A549 (cell line): ENCODE results near the gene CA11.

ENCODE experiments used
- POLR2AphosphoS2 ChIP-seq: conservative IDR thresholded peaks from 2 replicates; pipeline ENCODE4 v1.6.1; 2012; ENCODE audit warnings: low read length, improper control_type of control experiment, inconsistent platforms
- TF ChIP-seq, protein P1 (sequence below): fragments of >200 bp; sonication (Bioruptor Twin); formaldehyde crosslinking; IDR thresholded peaks from 3 replicates; pipeline ENCODE4 v1.5.1; 2016

DNA sequence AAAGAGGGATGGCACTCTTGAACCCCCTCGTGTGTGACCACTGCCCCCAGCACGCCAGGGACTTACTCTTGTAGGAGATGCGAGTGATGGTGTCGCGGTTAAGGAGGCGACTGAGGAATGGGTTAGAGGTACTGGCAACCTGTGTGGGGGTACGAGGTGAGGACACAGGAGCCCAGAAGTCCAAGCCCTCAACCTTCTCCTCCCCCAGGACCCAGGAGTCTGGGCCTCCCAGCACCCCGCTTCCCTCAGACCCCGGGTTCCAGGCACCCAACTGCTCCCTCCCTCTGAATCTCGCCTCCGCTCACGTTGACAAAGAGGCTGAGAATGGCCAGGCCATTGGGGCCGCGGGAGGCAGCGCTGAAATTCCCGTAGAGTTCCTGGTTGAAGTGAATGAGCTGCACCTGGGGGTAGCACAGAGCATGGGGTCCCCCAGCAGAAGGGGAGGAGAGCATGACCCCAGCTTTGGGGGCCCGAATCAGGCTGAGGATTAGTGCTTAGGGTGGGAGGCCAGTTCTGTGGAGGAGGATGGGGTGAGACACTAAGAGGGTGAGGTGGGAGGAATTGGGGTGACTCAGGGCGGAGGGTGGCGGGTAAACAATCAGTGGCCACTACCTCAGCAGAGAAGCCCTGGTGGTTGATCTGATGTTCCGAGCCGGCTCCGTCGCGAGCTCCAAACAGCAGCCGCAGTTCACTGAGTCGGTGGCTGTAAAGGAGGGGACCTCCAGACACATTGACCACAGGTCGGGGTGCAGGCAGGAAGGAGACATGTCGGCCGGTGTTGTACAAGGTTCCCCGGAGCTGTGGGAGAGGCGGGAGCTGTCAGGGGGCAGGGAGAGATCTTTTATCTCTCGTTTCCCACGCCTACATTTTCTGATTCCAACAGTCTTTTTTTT lies 6.3 kb downstream of the CA11 start:
- TF ChIP-seq, protein P1, sequence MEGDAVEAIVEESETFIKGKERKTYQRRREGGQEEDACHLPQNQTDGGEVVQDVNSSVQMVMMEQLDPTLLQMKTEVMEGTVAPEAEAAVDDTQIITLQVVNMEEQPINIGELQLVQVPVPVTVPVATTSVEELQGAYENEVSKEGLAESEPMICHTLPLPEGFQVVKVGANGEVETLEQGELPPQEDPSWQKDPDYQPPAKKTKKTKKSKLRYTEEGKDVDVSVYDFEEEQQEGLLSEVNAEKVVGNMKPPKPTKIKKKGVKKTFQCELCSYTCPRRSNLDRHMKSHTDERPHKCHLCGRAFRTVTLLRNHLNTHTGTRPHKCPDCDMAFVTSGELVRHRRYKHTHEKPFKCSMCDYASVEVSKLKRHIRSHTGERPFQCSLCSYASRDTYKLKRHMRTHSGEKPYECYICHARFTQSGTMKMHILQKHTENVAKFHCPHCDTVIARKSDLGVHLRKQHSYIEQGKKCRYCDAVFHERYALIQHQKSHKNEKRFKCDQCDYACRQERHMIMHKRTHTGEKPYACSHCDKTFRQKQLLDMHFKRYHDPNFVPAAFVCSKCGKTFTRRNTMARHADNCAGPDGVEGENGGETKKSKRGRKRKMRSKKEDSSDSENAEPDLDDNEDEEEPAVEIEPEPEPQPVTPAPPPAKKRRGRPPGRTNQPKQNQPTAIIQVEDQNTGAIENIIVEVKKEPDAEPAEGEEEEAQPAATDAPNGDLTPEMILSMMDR, result no peak
- no peak for TF ChIP-seq POLR2AphosphoS2
